Erythroblast (primary cell): ENCODE results near the gene LRRC1.

Experiments used
- GATA1 ChIP-seq: IDR thresholded peaks from 2 replicates; pipeline ENCODE4 v1.6.1; 2011; ENCODE audit warnings: low read depth, mild to moderate bottlenecking, control low read depth, low read length, moderate library complexity
- POLR2A ChIP-seq: IDR thresholded peaks from 2 replicates; pipeline ENCODE4 v1.6.1; 2011; ENCODE audit warnings: mild to moderate bottlenecking, low read length

GRCh38 chr6:53917464-53917842 lies 122.6 kb downstream of the LRRC1 start:
- TF ChIP-seq POLR2A (no peak), GATA1 (no peak)
